ENCODE data around the gene MYO1A.
"Not testable (repeated sequence)": the region's sequence is repeated elsewhere in the genome, so short reads cannot be mapped to it uniquely, and the experiment has no call there.

MYO1A gene

GRCh38 chr12:57019983-57020719, 29.8 kb downstream of the MYO1A start:
- DNase-seq (ENCODE audit: extremely low read depth, low read depth): no peak
- TF ChIP-seq CTCF (IDR thresholded peaks at IDR 0.05; ENCODE audit: low read depth, low read length): no peak

- TF ChIP-seq CTCF (IDR thresholded peaks at IDR 0.05; ENCODE audit: low read depth, low read length): no peak
These were observed 31.0 kb downstream of the MYO1A start for GRCh38 chr12:57018906-57019305.

GRCh38 chr12:57018353-57018752, 31.6 kb downstream of the MYO1A start:
- not testable (repeated sequence) for DNase-seq (ENCODE audit: extremely low read depth, low read depth)

More at GRCh38 chr12:57018906-57019305, 31.0 kb downstream of the MYO1A start:
- DNase-seq (ENCODE audit: extremely low read depth, low read depth): no peak

- no peak for TF ChIP-seq CTCF (IDR thresholded peaks at IDR 0.05; ENCODE audit: low read depth, low read length)
- DNase-seq (ENCODE audit: extremely low read depth, low read depth): no peak
These were observed 33.6 kb downstream of the MYO1A start, which contains the start of gene TAC3 for GRCh38 chr12:57016348-57016747. Gene TAC3 (minus strand): TSS chr12:57016529. CDS start chr12:57015797, 732 bp downstream.

- TF ChIP-seq CTCF (IDR thresholded peaks at IDR 0.05; ENCODE audit: low read depth, low read length): no peak; the same call in 1 of the 2 replicates
- no peak for DNase-seq (ENCODE audit: extremely low read depth, low read depth)
These were observed 37.1 kb downstream of the MYO1A start for GRCh38 chr12:57012600-57013465.

- no peak for TF ChIP-seq CTCF (IDR thresholded peaks at IDR 0.05; ENCODE audit: low read depth, low read length)
- DNase-seq (ENCODE audit: extremely low read depth, low read depth): no peak
These were observed 38.2 kb downstream of the MYO1A start for GRCh38 chr12:57011438-57012424.

- TF ChIP-seq CTCF (IDR thresholded peaks at IDR 0.05; ENCODE audit: low read depth, low read length): no peak
These were observed 39.2 kb downstream of the MYO1A start for GRCh38 chr12:57010627-57011247.

More at GRCh38 chr12:57010627-57011247, 39.2 kb downstream of the MYO1A start:
- DNase-seq (ENCODE audit: extremely low read depth, low read depth): no peak
